ENCODE measurements around the gene AK1.

- TF ChIP-seq POLR2AphosphoS5 (IDR thresholded peaks at IDR 0.05; ENCODE audit: low read depth, low read length) (no peak), POLR2A (IDR thresholded peaks at IDR 0.05; ENCODE audit: low read depth, low read length) (no peak), TAF1 (IDR thresholded peaks at IDR 0.05; ENCODE audit: borderline replicate concordance, low read depth, low read length) (no peak)
Observed at GRCh38 chr9:127871531-127871930, 5.9 kb downstream of the AK1 start.

Data from GM12892 (cell line).